SIG-M5 (cell line): ENCODE data around the gene CERT1.
"Not testable (repeated sequence)": the region's sequence is repeated elsewhere in the genome, so short reads cannot be mapped to it uniquely, and the experiment has no call there.

Experiments
- DNase-seq: peaks from one replicate; lab custom pipeline; 2025; lab: John Stamatoyannopoulos, UW

CERT1 gene, protein sequence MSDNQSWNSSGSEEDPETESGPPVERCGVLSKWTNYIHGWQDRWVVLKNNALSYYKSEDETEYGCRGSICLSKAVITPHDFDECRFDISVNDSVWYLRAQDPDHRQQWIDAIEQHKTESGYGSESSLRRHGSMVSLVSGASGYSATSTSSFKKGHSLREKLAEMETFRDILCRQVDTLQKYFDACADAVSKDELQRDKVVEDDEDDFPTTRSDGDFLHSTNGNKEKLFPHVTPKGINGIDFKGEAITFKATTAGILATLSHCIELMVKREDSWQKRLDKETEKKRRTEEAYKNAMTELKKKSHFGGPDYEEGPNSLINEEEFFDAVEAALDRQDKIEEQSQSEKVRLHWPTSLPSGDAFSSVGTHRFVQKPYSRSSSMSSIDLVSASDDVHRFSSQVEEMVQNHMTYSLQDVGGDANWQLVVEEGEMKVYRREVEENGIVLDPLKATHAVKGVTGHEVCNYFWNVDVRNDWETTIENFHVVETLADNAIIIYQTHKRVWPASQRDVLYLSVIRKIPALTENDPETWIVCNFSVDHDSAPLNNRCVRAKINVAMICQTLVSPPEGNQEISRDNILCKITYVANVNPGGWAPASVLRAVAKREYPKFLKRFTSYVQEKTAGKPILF

DNA sequence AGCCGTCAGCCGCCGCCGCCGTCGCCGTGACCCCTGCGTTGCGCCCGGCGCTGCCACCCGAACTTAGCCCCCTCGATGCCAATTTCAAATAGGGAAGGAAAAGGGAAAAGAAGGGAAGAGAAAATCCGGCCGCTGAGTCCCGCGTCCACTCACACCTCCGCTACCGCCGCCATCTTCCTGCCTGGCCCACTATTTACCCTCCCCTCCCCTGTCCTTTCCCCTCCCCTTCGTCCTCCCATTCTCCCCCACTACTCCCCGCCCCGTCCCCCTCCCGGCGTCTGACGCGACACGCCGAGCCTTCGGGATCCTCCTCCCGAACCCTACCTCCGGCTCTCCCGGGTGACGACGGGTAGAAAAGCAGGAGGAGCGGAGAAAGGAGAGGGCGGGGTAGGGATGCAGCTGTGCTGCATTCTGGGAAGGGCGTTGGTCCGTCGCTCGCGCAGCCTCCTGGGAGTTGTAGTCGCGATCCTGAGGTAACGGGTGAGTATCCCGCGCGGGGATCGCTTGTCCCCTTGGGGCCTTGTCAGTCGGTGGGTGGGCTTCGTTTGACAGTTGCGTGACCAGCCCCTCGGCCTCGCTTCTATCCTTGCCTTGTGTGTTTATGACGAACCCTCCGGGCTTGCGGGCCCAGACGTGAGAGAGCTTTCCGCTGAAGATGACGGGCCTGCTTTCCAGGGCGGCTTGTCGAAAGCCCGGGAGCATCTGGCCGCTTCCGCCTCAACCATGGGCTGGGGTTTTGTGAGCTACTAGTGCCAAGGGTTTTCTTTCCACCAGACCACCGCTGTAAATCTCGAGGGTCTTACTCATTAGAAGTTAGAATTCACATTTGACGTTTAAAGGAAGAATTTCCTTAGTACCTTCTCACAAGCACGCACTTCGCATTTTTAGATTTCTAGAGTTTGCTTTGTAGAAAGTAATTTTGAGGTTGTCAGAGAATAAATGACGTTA is at the start of gene CERT1, which contains the start of gene POLK:
CERT1 (minus strand) TSS at position 195 of the 948 bp plus-strand sequence. CDS start 422 bp downstream, outside the sequence.
POLK (plus strand) TSS at position 457 of the 948 bp plus-strand sequence.
- DNase-seq = peak; percentile 89

DNA sequence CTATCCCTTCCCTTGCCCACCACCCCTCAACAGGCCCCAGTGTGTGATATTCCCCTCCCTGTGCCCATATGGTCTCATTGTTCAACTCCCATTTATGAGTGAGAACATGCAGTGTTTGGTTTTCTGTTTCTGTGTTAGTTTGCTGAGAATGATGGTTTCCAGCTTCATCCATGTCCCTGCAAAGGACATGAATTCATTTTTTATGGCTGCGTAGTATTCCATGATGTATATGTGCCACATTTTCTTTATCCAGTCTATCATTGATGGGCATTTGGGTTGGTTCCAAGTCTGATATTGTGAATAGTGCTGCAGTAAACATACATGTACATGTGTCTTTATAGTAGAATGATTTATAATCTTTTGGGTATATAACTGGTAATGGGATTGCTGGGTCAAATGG is 49.2 kb upstream of the CERT1 start:
- not testable (repeated sequence) for DNase-seq

DNA sequence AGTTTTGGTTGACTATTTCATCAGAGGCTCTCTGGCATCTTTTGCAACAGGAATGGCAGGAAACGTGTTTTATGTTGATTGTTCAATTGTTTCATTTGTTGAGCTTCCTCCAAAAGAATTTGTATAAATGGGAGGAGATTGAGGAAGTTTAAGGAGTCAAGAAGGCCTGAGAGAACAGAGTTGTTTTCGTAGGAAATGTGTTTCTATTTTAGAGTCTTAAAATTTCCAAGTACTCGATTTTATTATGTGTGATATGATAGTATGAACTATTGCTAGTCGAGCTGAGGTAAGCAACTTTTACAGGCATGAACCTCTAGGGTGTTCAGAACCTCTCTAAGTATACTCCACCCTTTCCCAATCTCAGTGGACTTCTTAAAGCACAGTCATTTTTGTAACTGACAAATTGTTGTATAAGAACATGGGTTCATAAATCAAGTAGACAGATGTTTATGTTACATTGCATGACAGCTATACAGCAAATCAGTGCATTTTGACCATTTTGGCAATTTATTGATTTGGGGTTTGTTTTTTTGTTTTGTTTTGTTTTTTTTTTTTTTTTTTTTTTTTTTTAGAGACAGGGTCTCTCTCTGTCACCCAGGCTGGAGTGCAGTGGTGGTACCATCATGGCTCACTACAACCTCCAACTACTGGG is 47.7 kb upstream of the CERT1 start:
- DNase-seq = no peak

GRCh38 chr5:75558221-75558620 is 46.8 kb upstream of the CERT1 start:
- no peak for DNase-seq

DNA sequence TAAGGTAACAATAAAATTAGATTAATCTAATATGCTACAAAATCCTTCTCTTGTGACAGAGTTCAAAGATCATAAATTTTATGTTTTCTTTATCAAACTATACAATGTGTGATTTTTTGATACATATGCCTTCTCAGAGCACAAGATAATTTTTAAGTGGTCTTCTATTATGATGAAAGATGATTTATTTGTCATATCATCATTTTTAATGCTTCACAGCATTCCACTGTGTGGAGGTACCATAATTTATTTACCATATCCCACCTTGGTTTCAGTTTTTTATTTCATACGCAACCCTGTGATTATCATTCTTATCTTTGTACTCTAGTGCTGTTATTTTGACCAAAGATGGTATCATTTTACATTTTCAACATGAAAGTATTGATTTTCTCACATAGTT is 41.9 kb upstream of the CERT1 start:
- DNase-seq = no peak

- no peak for DNase-seq
Measured at GRCh38 chr5:75552764-75553163, 41.3 kb upstream of the CERT1 start.

- DNase-seq = no peak
Measured at GRCh38 chr5:75551471-75551870, 40.0 kb upstream of the CERT1 start.

DNA sequence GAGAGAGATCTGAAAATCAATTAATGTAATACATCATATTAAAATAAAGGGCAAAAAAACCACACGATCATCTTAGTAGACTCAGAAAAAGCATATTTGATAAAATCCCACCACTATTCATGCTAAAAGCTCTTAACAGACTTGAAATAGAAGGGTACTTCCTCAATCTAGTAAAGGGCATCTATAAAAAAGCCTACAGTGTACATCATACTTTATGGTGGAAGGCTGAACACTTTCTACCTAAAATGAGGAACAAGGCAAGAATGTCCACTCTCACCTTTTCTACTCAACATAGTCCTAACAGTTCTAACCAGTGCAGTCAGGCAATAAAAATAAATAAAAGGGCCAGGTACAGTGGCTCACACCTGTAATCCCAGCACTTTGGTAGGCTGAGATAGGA is 39.2 kb upstream of the CERT1 start:
- no peak for DNase-seq

DNA sequence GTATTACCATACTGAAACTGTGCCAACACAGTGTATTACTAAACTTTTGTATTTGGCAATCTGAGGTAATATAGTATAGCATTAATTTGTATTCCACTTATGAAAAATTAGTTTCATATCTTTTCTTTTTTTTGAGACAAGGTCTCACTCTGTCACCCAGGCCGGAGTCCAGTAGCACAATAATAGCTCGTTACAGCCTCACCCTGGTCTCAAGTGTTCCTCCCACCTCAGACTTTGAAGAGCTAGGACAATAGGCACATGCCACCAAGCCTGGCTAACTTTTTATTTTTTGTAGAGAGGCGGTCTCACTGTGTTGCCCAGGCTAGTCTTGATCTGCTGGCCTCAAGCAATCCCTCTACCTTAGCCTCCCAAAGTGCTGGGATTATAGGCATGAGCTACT is 36.4 kb upstream of the CERT1 start:
- no peak for DNase-seq

GRCh38 chr5:75546830-75547229 is 35.4 kb upstream of the CERT1 start:
- no peak for DNase-seq

- no peak for DNase-seq
Measured at GRCh38 chr5:75545131-75545530, 33.7 kb upstream of the CERT1 start.

GRCh38 chr5:75538211-75538610 is 26.8 kb upstream of the CERT1 start:
- no peak for DNase-seq

DNA sequence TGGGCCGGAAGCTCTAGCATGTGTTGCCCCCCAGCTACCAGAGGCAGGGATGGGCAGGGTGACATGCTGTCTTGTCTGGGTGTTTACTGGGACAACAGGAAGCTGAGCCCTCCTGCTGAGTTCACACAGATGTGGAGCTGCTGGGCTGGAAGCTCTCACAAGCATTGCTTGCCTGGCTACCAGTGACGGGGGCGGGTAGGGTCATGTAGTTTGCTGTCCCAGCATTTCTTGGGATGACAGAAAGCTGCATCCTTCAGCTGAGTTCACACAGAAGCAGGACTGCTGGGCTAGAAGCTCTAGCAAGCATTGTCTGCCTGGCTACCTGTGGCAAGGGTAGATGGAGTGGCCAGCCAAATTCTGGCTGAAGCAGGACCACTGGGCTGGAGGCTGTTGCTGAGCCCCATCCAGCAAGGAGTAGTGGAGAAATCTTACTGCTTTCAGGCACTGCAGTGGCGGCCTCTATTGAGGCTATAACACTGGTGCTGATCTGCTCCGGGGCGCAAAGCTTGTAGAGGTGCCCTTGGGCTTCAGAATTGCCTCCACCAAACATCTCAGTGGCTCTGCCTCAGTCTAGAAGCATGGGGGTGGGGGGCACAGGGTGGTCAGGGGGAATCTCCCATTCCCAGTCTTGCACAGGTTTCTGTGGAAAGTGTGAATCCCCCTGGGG is 25.4 kb upstream of the CERT1 start:
- no peak for DNase-seq

DNA sequence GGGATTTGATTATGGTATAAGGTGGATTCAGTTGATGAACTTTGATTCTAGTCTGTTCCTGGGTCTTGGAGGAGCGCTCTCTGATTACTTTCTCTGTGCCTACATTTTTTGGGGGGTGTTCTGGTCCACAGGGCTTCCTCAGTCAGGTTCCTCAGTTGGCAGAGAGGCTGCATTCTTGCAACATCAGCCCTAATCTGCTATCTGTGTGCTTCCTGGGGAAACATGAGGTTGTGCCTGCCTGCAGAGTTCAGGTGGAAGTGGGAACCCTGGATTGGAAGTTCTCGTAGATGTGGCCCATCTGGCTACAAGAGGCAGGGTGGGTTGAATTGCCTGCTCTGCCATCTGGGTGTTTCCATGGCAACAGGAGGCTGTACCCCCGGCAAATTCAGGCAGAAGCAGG is 24.7 kb upstream of the CERT1 start:
- no peak for DNase-seq

DNA sequence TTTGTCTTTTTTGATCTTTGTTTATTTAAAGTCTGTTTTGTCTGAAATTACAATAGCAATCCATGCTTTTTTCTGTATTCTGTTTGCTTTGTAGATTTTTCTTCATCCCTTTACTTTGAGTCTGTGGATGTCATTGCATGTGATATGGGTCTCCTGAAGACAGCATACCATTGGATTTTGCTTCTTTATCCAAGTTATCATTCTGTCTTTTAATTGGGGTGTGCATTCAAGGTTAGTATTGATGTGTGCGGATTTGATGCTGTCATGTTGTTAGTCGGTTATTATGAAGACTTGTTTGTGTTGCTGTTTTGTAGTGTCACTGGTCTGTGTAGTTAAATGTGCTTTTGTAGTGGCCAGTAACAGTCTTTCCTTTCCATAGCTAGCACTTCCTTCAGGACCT is 23.3 kb upstream of the CERT1 start:
- DNase-seq = no peak

GRCh38 chr5:75533716-75534115 is 22.3 kb upstream of the CERT1 start:
- not testable (repeated sequence) for DNase-seq

DNA sequence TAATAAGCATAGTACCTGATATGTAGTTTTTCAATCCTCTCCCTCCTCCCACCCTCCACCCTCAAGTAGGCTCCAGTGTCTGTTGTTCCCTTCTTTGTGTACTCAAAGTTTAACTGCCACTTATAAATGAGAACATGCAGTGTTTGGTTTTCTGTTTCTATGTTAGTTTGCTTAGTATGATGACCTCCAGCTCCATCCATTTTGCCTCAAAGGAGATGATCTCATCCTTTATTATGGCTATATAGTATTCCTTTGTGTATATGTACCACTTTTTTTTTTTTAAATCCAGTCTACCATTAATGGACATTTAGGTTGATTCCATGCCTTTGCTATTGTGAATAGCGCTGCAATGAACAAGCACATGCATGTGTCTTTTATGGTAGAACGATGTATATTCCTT is 20.8 kb upstream of the CERT1 start:
- no peak for DNase-seq

DNA sequence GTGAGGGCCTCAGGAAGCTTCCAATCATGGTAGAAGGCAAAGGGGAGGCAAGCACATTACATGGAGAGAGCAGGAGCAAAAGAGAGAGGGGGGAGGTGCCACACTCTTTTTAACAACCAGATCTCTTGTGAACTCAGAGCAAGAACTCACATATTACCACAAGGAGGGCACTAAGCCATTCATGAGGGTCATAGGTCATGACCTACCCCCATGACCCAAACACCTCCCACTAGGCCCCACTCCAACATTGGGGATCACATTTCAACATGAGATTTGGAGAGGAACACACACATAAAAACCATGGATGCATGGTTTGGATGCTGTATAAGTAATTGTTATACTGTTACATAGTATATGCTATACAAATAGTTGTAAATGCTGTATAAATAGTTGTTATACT is 17.8 kb upstream of the CERT1 start:
- no peak for DNase-seq

GRCh38 chr5:75526070-75526469 is 14.6 kb upstream of the CERT1 start:
- DNase-seq = no peak

DNA sequence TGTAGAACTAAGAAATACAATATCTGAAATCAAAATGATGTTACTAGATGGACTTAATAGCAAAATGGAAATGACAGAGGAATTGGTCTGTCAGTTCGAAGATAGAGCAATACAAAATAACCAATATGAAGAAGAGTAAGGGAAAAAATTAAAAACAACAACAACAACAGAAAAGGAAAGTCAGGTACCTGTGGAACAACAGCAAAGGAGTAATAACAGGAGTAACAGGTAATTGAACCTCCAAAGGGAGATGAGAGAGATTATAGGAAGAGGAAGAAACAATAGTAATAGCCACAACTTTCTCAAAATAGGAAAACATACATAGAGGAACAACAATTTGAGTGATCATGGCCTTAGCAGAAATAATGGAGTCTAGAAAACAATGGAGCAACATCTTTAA is 13.9 kb upstream of the CERT1 start:
- DNase-seq = no peak

DNA sequence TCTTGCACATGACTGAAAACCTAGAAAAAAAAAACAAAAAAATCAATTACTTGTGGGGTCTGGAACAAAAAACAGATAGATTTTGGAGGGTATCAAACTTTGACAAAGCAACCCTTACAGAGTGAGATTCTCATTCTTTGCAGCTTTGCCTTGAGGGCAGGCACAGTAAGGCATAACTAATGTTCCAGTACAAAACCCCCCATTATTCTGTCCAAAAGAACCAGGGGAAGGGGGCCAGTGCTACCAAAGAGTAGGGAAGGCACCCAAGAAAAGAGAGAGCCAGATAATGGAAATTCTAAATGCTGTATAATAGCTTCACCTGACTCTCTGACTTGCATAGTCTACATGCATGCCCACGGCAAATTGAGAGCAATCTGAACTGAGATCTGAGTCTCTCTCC is 13.2 kb upstream of the CERT1 start:
- no peak for DNase-seq
